ENCODE results near the gene GAB4. TPM values are rescaled to one million over a fixed set of nuclear protein-coding genes. Genes with fewer than 3 reads are reported as not detected.

The GAB4 gene
- total RNA-seq, 1 experiment from 2014 or later, result not detected

GRCh38 chr22:16912281-16912680 lies 95.7 kb downstream of the GAB4 start:
- no peak for DNase-seq (ENCODE audit: low spot score)

Other genes starting within 250 kb of the GAB4 start
- gene XKR3, start 182.8 kb downstream of the GAB4 start, total RNA-seq (2014; rRNA removed; shearing (Covaris generic)), result 0.06 TPM in 1 of 2 replicates, not detected in the other
- gene IL17RA, start 76.8 kb upstream of the GAB4 start, total RNA-seq (2014; rRNA removed; shearing (Covaris generic)), result 2.9 TPM in 2 replicates
- 0.27 TPM in 1 of 2 replicates, not detected in the other for gene TMEM121B, start 113.1 kb upstream of the GAB4 start, total RNA-seq (2014; rRNA removed; shearing (Covaris generic))
- 23.6 and 26.5 TPM in 2 replicates for gene HDHD5, start 151.1 kb upstream of the GAB4 start, total RNA-seq (2014; rRNA removed; shearing (Covaris generic))
- gene ADA2, start 211.2 kb upstream of the GAB4 start, total RNA-seq (2014; rRNA removed; shearing (Covaris generic)), result 0.02 TPM in 1 of 2 replicates, not detected in the other

All from H4 (cell line).